Right renal pelvis (tissue), 4 donors: ENCODE results near the gene OR4F6. TPM values are rescaled to one million over a fixed set of nuclear protein-coding genes. Genes with fewer than 3 reads are reported as not detected.

Source experiments
- DNase-seq, 4 donors: peaks; one replicate each; pipeline ENCODE4 v3.0.0-alpha.2; 2013; ENCODE audit warnings: low read depth in 4 of 4, low spot score in 3 of 4, missing footprints in 1 of 4
- polyA plus RNA-seq, 4 donors: library from polyadenylated mRNA; unstranded; fragments of 120-200 nt; gene quantifications; one replicate each; pipeline ENCODE4 v1.2.1, GENCODE V29; 2013; ENCODE audit not compliant: insufficient read length in 4 of 4

The OR4F6 gene
- polyA plus RNA-seq, 4 donors, result not detected

DNA sequence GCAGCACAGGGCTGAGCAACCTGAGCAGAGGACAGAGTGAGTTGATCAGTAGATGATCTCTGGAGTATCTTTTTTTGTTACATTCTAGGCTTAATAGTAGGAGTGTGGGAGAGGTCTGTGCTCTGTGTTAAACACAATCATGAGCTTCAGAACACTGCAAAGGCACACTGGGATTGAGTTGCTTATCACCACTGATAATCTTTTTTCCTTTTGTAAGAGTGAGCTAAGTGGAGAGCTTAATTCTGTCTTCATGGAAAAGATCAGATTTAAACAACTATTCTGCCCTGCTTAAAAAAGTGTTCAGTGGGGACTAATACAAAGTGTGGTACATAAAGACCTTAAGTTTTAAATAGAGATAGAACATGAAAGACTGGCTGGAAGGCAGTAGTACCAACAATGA, 1.1 kb downstream of the OR4F6 start:
- DNase-seq, result no peak

- no peak for DNase-seq
Measured at GRCh38 chr15:101804941-101805340, 1.6 kb downstream of the OR4F6 start.

GRCh38 chr15:101805605-101806345, 2.5 kb downstream of the OR4F6 start:
- DNase-seq, result no peak

GRCh38 chr15:101807345-101807945, 4.1 kb downstream of the OR4F6 start:
- DNase-seq, result no peak

DNA sequence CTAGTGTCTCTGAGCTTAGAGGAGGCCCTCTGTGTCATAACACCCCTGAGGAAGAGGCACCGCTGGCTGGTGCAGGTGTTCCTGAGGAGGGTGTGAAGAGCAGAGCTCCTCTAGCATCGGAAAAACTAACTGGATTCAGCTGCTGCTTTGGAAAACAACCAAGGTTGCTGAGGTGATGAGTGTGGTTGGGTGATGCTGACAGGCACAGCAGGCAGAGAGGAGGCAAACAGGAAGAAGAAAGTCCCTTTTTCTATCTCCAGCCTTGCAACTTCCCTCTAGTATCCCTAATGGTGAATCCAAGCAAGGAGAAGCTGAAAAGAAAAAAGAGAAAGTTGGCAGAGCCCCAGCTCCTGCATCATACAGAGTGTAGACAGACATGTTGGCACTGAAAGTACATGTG, 4.9 kb downstream of the OR4F6 start:
- DNase-seq, result no peak

DNA sequence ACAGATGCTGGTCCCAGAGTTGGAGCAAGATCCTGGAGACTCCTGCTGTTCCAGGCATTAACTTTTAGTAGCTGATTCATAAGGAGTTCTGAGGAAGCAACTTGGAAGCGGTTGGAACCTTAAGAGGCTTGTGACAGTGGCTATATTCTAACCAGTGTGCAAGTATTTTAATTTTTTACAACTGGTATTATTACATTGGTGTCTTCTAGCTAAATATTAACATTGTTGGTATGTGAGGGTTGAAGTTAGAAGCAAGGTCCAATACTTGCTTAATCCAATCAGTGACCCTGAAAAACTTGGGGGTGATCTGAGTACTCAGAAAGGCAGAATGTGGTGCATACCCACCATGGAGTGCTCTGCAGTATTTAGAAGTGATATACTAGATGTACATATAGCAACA, 7.1 kb downstream of the OR4F6 start:
- peak in 1 of 4 donors; percentile 8 for DNase-seq

DNA sequence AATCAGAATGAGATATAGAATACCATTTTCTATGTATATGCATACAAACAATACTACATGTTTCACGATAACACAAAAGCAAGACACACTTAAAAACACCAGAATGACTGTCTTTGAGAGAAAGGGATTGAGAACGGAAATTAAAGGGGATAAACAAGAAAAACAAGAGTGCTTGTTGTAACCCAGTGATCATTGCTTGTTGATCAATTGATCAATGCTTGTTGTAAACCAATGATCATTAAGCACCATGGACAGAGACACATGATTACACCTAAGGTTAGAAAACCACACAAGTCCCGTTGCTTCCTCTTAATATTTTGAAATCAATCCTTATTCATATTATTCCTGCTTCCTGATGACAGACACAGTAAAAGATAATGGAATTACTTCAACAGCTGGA, 7.6 kb downstream of the OR4F6 start:
- peak in 1 of 4 donors; percentile 7 for DNase-seq

GRCh38 chr15:101811902-101812301, 8.6 kb downstream of the OR4F6 start, which contains the start of gene OR4F15:
Gene OR4F15 (plus strand): TSS chr15:101812202. CDS start chr15:101818187, 5,985 bp downstream.
- DNase-seq, result no peak

DNA sequence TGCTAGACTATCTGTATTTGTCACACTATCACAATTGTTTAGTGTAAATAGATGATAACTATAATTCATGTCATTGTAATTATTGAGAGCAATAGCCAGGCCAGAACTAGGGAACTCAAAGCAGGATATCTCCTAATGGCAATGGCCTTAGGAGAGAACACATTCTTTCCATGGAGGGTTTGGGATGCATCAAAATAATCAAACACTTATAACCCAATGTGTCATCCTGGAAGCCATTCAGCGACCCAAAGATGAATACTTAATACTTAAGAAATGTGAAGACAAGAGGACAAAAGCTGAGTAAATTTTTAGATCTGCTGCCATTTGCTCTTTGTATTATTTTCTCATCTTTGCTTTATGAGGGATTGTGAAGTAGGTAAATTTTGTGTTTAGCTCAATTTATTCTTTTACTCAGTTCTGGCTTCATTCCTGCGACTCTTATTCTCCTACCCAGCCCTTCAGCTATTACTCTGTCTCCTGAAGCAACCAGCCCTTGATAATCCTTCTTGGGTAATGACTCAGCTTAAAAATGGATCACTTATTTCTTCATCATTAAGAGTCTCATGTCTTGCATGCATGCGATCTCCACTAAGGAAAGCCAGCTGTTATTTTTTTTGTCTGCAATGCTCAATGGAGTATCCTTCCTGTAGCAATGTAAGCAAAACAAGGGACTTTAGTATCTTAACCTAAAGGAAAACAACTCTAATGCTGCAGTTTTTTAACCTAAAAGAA, 10.7 kb downstream of the OR4F6 start:
- DNase-seq, result no peak

DNA sequence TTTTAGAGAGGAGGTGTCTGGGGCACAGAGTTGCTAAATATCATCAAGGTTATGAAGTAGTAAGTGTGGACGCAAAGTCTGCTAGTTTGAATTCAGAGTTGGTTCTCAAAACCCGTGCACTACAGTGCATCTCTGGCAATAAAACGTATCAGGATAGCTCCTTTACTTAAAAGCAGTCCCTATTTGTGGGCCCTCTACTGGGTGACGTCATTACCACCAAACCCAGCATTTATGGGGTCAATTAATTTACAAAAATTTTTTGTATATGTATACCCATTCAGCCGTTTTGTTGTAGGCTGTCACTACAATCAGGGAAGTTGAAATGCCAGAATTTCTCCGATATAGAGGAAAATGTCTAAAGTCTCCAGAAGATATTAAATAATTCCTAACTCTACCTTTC, 17.5 kb downstream of the OR4F6 start:
- no peak for DNase-seq

- no peak for DNase-seq
Measured at GRCh38 chr15:101827257-101827656, 23.9 kb downstream of the OR4F6 start.

- no peak for DNase-seq
Measured at GRCh38 chr15:101828774-101829173, 25.5 kb downstream of the OR4F6 start.

DNA sequence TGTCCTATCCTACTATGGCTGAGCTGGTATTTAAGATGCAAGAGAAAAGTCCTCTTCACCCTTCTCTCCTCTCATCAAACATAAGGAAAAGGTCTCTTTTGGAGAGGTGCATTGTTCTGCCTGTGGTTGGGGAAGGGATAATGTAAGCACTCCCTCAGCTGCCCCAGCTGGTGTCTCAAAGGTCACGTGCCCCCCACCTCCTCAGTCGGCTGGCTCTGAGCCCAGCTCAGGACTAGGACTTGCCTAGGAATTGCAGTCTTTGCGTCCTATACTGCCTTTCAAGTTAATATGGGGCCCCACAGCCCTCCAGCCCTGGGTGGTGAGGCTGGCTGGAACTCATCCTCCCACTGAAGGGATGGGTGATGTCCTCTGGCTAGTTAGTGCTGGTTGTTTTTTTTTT, 38.3 kb downstream of the OR4F6 start:
- no peak for DNase-seq

GRCh38 chr15:101844916-101845315, 41.6 kb downstream of the OR4F6 start:
- DNase-seq, result no peak

GRCh38 chr15:101852356-101852755, 49.0 kb downstream of the OR4F6 start:
- no peak for DNase-seq

Other genes with a start within 250 kb of the OR4F6 start
- gene TM2D3, start 151.1 kb upstream of the OR4F6 start, polyA plus RNA-seq, result 10 to 100 TPM; 62.8 to 74.6 (median 67.3) TPM
- gene TARS3, start 79.0 kb upstream of the OR4F6 start, polyA plus RNA-seq, result 10 to 100 TPM; 18.1 to 22.3 (median 19.7) TPM
- gene OR4F15, start 8.7 kb downstream of the OR4F6 start, polyA plus RNA-seq, result not detected